ELR (cell line): ENCODE results near the gene HAS3.

ENCODE experiments used
- DNase-seq: peaks from one replicate; pipeline ENCODE4 v3.0.0-alpha.2; 2015; ENCODE audit warnings: low read depth

HAS3 gene

DNA sequence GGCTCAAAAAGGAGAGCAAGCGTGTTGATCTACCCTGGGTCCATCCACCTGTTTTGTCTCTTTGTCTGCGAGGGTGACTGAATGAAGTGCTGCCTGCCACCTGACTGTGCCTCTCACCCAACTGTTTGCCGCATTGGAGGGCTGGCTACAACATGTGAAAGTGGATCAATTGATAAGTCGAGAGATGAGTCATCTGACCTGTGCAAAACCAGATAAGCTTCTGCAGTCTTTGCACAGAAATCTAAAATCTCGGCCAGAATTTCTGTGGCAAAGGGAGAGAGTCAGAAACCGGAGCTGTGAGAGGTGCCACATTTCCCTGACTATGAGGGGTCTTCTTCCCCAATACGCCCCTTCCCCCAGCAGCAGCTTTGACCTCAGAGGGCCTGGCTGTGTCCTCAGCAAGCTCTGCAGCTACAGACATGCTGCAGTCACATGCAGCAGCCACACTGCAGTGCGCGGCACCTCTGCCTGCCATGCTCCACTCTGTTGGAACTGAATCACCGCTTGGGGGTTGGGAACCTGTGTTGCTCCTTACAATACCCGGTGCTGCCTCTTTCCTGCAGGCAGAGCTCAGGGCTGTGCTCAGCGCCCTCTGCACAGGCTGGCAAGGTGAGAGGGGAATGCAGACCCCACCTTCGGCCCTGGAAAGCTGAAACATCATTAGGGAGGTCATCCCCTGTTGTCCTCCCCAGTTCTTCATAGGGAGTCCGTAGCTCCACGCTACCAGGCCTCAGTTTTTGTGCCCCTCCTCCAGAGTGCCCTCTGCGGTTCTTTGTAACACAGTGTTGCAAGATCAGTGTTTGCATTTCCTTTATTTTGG, 16.2 kb upstream of the HAS3 start:
- no peak for DNase-seq

GRCh38 chr16:69093974-69094373, 11.5 kb upstream of the HAS3 start:
- no peak for DNase-seq

DNA sequence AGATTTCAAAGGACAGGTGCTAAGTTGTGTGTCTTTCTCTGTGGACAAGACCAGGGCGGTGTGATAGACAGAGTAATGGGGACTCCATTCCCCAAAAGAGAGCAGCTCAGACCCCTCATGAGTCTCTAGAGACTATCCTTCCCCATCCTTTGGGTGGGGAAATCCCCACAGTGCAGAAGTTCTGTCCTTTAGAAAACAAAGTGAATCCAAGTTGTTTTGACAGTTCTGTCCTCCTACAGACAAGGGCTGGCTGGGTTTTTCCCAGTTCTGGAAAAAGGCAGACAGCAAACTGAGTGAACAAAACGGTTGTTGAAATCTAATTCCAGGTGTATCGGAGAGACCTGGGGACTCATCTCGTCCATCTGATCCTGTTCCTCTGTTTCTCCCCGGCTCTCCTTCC, 11.0 kb upstream of the HAS3 start:
- no peak for DNase-seq

- DNase-seq: no peak
Measured at GRCh38 chr16:69095193-69095592, 10.3 kb upstream of the HAS3 start.

DNA sequence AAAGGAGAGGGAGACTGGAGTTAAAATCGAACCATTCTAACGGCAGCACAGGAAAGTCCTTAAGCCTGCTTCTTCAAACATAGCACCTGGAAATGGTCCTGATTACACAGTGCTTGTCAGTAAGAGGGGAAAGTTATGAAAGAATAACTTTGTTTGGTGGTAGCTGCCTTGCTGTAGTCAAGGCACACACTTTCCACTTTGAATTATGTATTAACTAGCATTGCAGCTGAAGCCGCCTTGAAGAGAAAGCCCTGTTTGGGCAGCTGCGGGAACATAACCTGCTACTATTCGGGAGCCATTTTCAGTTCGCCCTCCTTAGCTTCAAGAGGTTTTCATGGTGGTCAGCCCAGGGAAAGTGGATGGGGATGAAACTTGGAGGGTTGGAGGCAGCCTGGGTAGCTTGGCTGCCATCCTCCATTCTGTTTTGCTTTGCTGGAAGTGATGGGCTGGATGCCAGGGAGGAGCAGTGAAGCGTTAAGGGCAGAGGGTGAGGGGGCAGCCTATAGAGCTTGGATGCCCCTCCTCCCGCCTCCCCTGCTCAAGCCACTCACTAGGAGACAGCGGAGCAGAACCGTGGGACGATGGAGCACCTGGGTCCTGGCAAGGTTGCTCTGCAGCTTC, 5.3 kb upstream of the HAS3 start:
- DNase-seq: no peak

- peak; percentile 27 for DNase-seq
Measured at GRCh38 chr16:69106491-69107315, 1.2 kb downstream of the HAS3 start.

DNA sequence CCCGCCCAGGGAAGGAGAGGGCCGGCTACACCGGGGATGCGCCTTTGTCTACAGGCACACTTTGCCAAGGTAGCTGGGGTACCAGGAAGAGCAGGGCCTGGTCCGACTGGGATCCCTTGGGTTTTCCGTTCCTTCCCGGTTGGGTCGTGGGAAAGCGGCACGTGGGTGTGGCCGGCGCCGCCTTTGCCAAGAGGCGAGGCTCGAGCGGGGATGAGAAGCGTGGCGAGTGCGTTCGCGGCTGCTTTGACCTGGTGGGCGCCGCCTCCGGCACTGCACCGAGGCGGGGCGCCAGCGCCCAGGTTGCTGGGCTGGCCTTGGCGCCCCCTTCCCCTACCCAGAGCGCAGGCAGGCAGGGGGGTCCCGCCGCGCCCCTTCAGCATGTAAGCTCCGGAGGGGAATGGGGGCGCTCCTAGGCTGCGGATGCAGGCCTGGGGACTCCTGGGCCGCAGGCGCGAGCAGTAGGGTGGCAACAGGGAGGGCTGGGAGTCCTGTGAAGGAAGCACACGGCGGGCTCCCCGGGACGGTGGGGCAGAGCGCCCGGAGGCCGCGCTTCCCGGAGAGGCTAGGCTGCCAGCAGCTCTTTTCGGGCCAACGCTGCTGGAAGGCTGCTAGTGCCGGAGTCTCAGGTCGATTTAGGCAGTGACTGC, 2.0 kb downstream of the HAS3 start:
- DNase-seq: peak; percentile 28

- DNase-seq: no peak
Measured at GRCh38 chr16:69108064-69108904, 2.8 kb downstream of the HAS3 start.

DNA sequence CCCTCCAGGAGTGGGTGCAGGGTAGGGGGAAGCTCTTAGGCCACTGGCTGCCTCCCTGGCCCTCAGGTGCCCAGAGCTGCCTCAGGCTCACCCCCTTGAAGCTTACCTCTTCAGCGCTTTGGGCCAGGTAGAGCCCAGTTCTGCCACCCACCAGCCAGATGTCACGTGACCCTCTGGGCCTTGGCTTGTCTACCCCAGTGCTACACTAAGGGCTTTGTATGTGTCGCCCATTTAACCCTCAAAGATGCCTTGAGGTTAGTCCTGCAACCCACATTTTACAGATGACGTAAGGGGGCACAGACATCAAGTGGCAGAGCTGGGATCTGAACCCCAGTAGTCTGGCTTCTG, 3.4 kb downstream of the HAS3 start:
- no peak for DNase-seq

- DNase-seq: no peak
Measured at GRCh38 chr16:69109486-69110270, 4.2 kb downstream of the HAS3 start.

- DNase-seq: no peak
Measured at GRCh38 chr16:69110406-69110805, 5.0 kb downstream of the HAS3 start.

- no peak for DNase-seq
Measured at GRCh38 chr16:69111216-69111875, 5.9 kb downstream of the HAS3 start.

GRCh38 chr16:69111876-69112230, 6.4 kb downstream of the HAS3 start:
- DNase-seq: no peak

DNA sequence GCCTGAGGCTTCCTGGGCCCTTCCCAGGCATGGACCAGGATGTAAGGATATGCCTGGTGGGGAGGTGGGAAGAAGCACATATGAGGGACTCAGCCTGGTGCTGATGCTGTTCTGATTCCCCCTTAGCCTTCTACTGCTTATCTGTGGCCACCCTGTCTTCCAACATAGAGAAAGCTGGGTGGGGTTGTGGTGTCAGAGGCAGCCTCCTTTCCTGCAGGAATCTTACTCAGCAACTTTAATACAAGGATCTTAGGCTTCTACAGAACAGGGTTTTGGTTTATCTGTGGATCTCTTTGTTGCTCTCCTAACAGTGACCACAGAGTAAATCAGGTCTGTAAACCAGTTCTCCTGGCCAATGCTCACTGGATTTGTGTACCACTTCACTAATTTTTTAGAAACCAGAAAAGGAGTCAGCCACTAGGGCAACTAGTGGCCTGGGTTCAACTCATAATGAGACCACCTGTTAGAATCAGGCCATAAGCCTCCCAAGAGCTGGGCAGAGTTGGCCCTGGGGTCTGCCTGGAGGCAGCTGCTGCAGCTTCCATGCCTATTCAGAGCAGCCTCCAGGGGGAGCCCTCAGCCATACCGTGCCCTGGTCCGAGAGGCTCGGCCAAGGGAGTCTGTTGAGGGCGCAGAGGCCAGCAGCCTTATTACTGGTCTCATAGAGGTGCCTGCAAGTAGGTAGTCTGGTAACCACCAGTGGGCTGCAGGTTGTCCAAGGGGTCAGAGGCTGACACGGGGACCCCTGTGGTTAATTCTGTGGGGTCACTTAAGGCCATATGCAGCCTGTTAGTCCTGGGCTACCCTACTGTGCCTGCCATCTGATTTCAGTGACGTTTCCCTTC, 7.1 kb downstream of the HAS3 start:
- peak; percentile 71 for DNase-seq

DNA sequence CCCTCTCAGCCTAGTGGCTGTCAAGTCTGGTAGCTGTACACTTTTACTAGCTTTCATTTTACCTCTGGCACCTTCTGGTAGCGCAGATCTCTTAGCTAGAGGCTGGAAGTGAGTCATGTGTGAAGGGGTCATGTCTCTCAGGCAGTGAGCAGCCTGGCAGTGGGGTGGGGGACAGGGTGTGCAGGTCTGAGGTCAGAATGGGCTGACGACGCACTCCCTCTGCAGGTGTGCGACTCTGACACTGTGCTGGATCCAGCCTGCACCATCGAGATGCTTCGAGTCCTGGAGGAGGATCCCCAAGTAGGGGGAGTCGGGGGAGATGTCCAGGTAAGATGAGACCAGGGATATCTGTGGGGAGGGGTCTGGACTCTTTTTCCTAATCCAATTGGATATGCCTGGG, 7.8 kb downstream of the HAS3 start:
- DNase-seq: peak; percentile 29

- DNase-seq: no peak
Measured at GRCh38 chr16:69114346-69114975, 9.0 kb downstream of the HAS3 start.

GRCh38 chr16:69114976-69115355, 9.5 kb downstream of the HAS3 start:
- no peak for DNase-seq

DNA sequence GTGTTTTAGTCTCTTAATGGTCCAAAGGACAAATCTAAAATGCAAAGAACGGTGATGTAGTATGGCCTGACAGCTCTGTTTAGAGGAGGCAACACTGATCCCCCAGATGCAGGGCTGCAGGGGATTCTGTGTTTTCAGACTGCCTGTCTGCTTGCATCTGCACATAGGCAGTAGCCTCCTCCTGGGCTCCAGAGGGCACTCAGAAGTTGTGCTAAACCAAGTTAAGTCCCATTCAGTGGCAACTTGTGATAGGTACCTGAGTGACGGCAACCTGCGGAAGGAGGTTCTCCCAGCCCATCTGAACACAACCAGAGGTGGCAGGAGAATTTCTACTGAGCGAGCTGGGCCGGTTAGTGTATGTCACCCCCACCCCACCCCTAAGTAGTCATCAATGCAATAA, 9.9 kb downstream of the HAS3 start:
- DNase-seq: no peak

DNA sequence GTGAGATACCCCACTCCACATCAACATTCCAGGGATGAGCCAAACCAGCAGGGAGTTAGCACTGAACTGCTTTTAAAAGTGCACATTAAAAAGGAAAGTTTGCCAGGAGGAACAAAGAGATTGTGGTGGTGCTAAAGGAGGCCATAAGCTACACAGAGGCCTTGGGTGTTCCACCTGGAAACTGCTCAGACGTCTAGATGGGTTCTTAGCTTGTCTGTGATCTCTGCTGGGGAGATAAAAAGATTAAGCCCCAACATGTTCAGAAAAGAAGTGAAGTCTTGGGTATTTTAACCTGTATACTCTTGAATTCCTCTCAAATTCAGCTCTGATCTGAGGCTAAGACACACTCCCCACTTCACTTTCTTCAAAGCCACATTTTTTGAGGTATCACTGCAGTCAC, 10.4 kb downstream of the HAS3 start:
- no peak for DNase-seq
